Parathyroid adenoma (tissue), 2 donors: Measurements from ENCODE around the gene TGFB1.
A peak's percentile ranks its signal among the peaks of the same experiment; 100 is the strongest.

Experiments used
- H2AFZ ChIP-seq: fragments of 300-600 bp; sonication (generic); one replicate; pipeline ENCODE4 v1.7.0; 2017; ENCODE audit warnings: antibody characterized with exemption, mild to moderate bottlenecking
- H3K27ac ChIP-seq: fragments of 300-600 bp; sonication (generic); one replicate; pipeline ENCODE4 v1.7.0; 2017
- H3K27me3 ChIP-seq: fragments of 300-600 bp; sonication (generic); one replicate; pipeline ENCODE4 v1.7.0; 2017; ENCODE audit warnings: low read length; ENCODE audit not compliant: control insufficient read depth, insufficient read depth
- H3K36me3 ChIP-seq: fragments of 300-600 bp; sonication (generic); one replicate; pipeline ENCODE4 v1.7.0; 2017; ENCODE audit warnings: low read length; ENCODE audit not compliant: control insufficient read depth, insufficient read depth
- H3K4me1 ChIP-seq: fragments of 300-600 bp; sonication (generic); one replicate; pipeline ENCODE4 v1.7.0; 2017; ENCODE audit warnings: control low read depth
- H3K4me2 ChIP-seq: fragments of 300-600 bp; sonication (generic); one replicate; pipeline ENCODE4 v1.7.0; 2017; ENCODE audit warnings: low read length
- H3K4me3 ChIP-seq: fragments of 300-600 bp; sonication (generic); one replicate; pipeline ENCODE4 v1.7.0; 2017; ENCODE audit warnings: low read depth, low read length
- H3K79me2 ChIP-seq: fragments of 300-600 bp; sonication (generic); one replicate; pipeline ENCODE4 v1.7.0; 2017; ENCODE audit warnings: control low read depth
- H3K9ac ChIP-seq: fragments of 300-600 bp; sonication (generic); one replicate; pipeline ENCODE4 v1.7.0; 2017; ENCODE audit warnings: mild to moderate bottlenecking
- H3K9me3 ChIP-seq: fragments of 300-600 bp; sonication (generic); one replicate; pipeline ENCODE4 v1.7.0; 2017; ENCODE audit warnings: low read length; ENCODE audit not compliant: control insufficient read depth
- TF ChIP-seq, protein P1 (sequence below): fragments of 300-600 bp; sonication (generic); IDR thresholded peaks from one replicate; pipeline ENCODE4 v1.7.0; 2017; ENCODE audit warnings: antibody characterized with exemption, mild to moderate bottlenecking
- donor health status: primary hyperparathyroidism.

Gene TGFB1

DNA sequence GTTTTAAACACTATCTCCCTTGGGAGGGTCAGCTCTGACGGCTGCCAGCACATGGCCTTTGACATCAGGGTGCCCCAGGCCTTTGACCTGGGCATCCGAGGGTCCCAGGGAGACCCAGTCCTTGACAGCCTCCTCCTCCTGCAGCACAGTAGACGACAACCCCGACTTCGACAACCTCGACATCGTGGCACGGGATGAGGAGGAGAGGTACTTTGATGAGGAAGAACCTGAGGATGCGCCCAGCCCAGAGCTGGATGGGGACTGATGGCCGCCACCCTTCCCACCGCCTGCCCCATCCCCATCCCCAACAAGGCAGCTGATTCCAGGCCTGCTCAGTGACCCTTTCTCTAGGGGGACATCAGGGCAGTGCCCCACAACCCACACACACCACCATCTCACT lies 31.3 kb downstream of the TGFB1 start:
- Histone ChIP-seq H3K79me2 (no peaks in the 10 kb centered on the region), H3K27me3 (no peaks in the 10 kb centered on the region), H2AFZ (no peak overlapping the region), H3K9me3 (no peaks in the 10 kb centered on the region), H3K36me3 (no peaks in the 10 kb centered on the region), H3K4me3 (no peak overlapping the region), H3K27ac (no peak overlapping the region), H3K9ac (no peak overlapping the region), H3K4me1 (peaks cover 20% of the 10 kb centered on the region), H3K4me2 (no peak overlapping the region)
- TF ChIP-seq, protein P1, sequence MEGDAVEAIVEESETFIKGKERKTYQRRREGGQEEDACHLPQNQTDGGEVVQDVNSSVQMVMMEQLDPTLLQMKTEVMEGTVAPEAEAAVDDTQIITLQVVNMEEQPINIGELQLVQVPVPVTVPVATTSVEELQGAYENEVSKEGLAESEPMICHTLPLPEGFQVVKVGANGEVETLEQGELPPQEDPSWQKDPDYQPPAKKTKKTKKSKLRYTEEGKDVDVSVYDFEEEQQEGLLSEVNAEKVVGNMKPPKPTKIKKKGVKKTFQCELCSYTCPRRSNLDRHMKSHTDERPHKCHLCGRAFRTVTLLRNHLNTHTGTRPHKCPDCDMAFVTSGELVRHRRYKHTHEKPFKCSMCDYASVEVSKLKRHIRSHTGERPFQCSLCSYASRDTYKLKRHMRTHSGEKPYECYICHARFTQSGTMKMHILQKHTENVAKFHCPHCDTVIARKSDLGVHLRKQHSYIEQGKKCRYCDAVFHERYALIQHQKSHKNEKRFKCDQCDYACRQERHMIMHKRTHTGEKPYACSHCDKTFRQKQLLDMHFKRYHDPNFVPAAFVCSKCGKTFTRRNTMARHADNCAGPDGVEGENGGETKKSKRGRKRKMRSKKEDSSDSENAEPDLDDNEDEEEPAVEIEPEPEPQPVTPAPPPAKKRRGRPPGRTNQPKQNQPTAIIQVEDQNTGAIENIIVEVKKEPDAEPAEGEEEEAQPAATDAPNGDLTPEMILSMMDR: no peak

DNA sequence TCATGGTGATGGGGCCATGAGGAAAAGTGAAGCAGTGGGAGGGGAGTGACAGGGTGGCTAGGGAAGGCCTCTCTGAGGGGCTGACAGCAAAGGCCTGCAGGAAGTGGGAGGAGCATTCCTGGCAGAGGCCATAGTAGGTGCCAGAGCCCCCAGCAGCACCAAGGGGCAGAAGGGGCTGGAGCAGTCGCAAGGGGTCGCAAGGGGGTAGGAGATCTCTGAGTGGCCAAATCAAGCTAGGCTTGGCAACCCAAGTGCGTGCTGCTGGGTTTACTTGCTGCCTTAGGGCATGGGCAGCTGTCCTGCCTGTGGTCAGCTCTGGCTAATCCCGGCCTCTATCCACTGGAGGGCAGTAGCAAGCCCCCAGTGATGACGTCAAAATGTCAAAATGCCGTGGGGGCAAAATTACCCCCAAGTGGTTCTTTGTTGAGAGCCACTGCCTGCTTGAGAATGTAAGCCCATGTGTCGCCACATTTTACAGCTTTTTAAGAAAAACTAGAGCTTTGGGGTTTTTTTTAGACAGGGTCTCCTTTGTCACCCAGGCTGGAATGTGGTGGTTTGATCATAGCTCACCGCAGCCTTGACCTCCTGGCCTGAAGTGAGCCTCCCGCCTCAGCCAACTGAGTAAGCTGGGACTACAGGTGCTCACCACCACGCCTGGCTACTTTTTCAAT lies 32.0 kb downstream of the TGFB1 start:
- Histone ChIP-seq H3K4me2 (no peak overlapping the region), H3K27ac (peak overlapping the region; percentile 7), H3K9ac (no peak overlapping the region), H3K9me3 (no peaks in the 10 kb centered on the region), H3K4me3 (no peak overlapping the region), H2AFZ (no peak overlapping the region), H3K36me3 (no peaks in the 10 kb centered on the region), H3K4me1 (peaks cover 16% of the 10 kb centered on the region), H3K79me2 (no peaks in the 10 kb centered on the region), H3K27me3 (no peaks in the 10 kb centered on the region)
- TF ChIP-seq, protein P1: peak; percentile 62

DNA sequence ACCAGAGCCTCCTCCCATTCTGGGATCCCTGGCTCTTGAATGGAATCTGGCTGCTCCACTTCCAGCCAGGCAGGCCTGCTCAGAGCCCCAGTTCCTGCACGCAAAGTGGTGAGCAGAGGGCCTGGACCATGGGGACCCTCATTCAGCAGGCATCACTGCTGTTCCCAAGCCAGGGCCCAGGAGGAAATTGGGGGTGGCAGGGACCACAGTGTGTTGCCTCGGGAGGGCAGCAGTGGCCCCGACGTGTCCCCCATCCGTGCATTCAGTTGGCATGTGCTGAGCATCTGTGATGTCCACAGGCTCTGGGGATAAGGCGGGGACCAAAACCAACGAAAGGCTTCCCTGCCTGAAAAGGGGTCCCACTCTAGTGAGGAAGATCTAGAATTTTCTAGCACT lies 32.5 kb downstream of the TGFB1 start:
- Histone ChIP-seq H3K9me3 (no peaks in the 10 kb centered on the region), H3K4me2 (no peak overlapping the region), H2AFZ (no peak overlapping the region), H3K27me3 (no peaks in the 10 kb centered on the region), H3K4me3 (no peak overlapping the region), H3K79me2 (no peaks in the 10 kb centered on the region), H3K36me3 (no peaks in the 10 kb centered on the region), H3K9ac (no peak overlapping the region), H3K27ac (peak overlapping the region; percentile 7), H3K4me1 (peaks cover 13% of the 10 kb centered on the region)
- TF ChIP-seq, protein P1: no peak

DNA sequence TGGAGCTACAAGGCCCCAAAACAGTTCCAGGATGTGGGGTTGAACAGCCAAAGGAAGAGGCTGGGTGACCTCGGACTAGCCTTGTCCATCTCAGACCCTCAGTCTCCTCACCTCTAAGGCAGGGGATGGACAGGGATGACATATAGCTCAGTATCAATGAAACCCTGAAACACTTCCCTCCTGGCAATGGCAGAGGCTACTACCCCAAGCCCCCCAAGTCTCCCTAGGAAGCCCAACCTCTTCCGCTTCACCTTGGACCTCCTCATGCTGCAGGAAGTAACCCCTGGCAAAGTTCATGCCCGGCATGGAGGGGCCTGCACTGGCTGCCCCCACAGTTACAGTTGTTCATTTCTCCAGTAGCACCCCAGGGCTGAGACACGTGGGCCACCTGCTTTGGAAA lies 33.2 kb downstream of the TGFB1 start:
- Histone ChIP-seq H3K27me3 (no peaks in the 10 kb centered on the region), H3K36me3 (no peaks in the 10 kb centered on the region), H3K27ac (no peak overlapping the region), H3K4me1 (peaks cover 7% of the 10 kb centered on the region), H3K9ac (no peak overlapping the region), H3K9me3 (no peaks in the 10 kb centered on the region), H3K4me2 (no peak overlapping the region), H2AFZ (no peak overlapping the region), H3K79me2 (no peaks in the 10 kb centered on the region), H3K4me3 (no peak overlapping the region)
- TF ChIP-seq, protein P1: no peak

DNA sequence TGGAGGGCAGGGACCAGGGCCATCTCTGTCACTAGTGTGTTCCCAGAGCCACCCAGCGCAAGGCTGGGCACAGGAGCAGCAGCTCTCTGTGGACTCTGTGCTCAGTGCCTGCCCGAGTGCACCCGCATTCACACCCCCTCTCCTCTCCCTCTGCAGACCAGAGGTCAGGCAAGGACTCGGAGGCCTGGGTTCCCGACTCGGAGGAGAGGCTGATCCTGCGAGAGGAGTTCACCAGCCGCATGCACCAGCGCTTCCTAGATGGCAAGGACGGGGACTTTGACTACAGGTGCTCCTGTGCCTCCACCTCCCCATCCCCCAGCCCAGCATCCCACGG lies 33.6 kb downstream of the TGFB1 start:
- Histone ChIP-seq H3K4me3 (no peak overlapping the region), H3K9ac (no peak overlapping the region), H3K36me3 (no peaks in the 10 kb centered on the region), H3K27me3 (no peaks in the 10 kb centered on the region), H3K27ac (no peak overlapping the region), H2AFZ (no peak overlapping the region), H3K4me2 (no peak overlapping the region), H3K4me1 (peaks cover 6% of the 10 kb centered on the region), H3K79me2 (no peaks in the 10 kb centered on the region), H3K9me3 (no peaks in the 10 kb centered on the region)
- TF ChIP-seq, protein P1: no peak
